ENCODE measurements around the gene MUC4.
"Not testable (repeated sequence)": the region's sequence is repeated elsewhere in the genome, so short reads cannot be mapped to it uniquely, and the experiment has no call there.

Gene MUC4

GRCh38 chr3:195727606-195728195, 84.0 kb downstream of the MUC4 start:
- Histone ChIP-seq H3K9me3 (ENCODE audit: low read length) (no peaks in the 10 kb centered on the region), H4K20me1 (ENCODE audit: insufficient read depth, low read length) (no peaks in the 10 kb centered on the region), H2AFZ (ENCODE audit: low read length) (no peak overlapping the region), H3K4me1 (ENCODE audit: insufficient read depth, low read length, severe bottlenecking) (no peaks in the 10 kb centered on the region), H3F3A (ENCODE audit: insufficient read depth, low read length) (no peaks in the 10 kb centered on the region), H3K27ac (ENCODE audit: low read depth, low read length, poor library complexity, severe bottlenecking) (no peak overlapping the region), H3K9ac (ENCODE audit: low read length) (no peak overlapping the region), H3K4me2 (ENCODE audit: low read length) (no peak overlapping the region), H3K27me3 (ENCODE audit: insufficient read depth, low read length) (peaks cover 15% of the 10 kb centered on the region), H3K9me2 (ENCODE audit: low read depth, low read length) (no peaks in the 10 kb centered on the region), H3K4me3 (ENCODE audit: low read depth, low read length, poor library complexity, severe bottlenecking) (no peak overlapping the region), H3K36me3 (ENCODE audit: insufficient read depth, low read length) (no peaks in the 10 kb centered on the region), H3K79me2 (ENCODE audit: insufficient read depth, low read length) (no peaks in the 10 kb centered on the region)
- no peak for TF ChIP-seq EZH2 (IDR thresholded peaks at IDR 0.05; ENCODE audit: borderline replicate concordance, low read length)
- TF ChIP-seq CTCF (IDR thresholded peaks at IDR 0.05; ENCODE audit: low read length), result no peak

DNA sequence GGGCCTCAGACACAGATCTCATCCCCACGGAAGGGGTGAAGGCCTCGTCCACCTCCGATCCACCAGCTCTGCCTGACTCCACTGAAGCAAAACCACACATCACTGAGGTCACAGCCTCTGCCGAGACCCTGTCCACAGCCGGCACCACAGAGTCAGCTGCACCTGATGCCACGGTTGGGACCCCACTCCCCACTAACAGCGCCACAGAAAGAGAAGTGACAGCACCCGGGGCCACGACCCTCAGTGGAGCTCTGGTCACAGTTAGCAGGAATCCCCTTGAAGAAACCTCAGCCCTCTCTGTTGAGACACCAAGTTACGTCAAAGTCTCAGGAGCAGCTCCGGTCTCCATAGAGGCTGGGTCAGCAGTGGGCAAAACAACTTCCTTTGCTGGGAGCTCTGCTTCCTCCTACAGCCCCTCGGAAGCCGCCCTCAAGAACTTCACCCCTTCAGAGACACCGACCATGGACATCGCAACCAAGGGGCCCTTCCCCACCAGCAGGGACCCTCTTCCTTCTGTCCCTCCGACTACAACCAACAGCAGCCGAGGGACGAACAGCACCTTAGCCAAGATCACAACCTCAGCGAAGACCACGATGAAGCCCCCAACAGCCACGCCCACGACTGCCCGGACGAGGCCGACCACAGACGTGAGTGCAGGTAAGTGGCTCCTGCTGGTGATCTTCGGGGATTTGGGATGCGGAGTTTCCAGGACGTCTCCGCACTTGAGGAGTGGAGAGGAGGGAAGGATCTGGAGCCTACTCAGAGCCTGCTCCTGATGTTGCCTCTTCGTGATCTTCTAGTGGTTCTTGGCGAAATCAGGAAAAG, 85.6 kb downstream of the MUC4 start:
- H3K4me2 ChIP-seq (ENCODE audit: low read length); H3K9ac ChIP-seq (ENCODE audit: low read length); H3F3A ChIP-seq (ENCODE audit: insufficient read depth, low read length); H2AFZ ChIP-seq (ENCODE audit: low read length); H3K4me3 ChIP-seq (ENCODE audit: low read depth, low read length, poor library complexity, severe bottlenecking); H3K79me2 ChIP-seq (ENCODE audit: insufficient read depth, low read length); H3K36me3 ChIP-seq (ENCODE audit: insufficient read depth, low read length); H3K9me3 ChIP-seq (ENCODE audit: low read length); H3K4me1 ChIP-seq (ENCODE audit: insufficient read depth, low read length, severe bottlenecking); H4K20me1 ChIP-seq (ENCODE audit: insufficient read depth, low read length); H3K27ac ChIP-seq (ENCODE audit: low read depth, low read length, poor library complexity, severe bottlenecking); H3K9me2 ChIP-seq (ENCODE audit: low read depth, low read length): not testable (repeated sequence)
- H3K27me3 ChIP-seq (ENCODE audit: insufficient read depth, low read length), result peaks cover 15% of the 10 kb centered on the region

DNA sequence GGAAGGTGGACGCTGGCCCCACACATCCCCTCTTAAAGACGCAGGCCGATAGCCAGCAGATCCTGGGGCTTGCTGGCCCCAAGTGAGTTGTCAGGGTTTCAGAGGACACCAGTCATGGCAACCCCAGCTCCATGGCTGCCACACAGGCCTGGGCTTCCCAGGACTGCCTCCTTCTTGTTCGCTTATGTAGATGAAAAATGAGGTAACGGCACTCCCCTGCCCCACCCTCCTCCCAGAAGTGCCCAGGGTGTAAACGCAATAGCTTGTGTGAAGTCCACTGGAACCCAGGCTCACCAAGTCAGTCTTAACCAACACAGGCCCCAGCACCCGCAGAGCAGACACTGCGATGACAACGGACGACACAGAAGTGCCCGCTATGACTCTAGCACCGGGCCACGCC, 87.4 kb downstream of the MUC4 start:
- H3K79me2 ChIP-seq (ENCODE audit: insufficient read depth, low read length); H3K9me2 ChIP-seq (ENCODE audit: low read depth, low read length); H3K36me3 ChIP-seq (ENCODE audit: insufficient read depth, low read length); H3K9ac ChIP-seq (ENCODE audit: low read length); H2AFZ ChIP-seq (ENCODE audit: low read length); H4K20me1 ChIP-seq (ENCODE audit: insufficient read depth, low read length); H3K4me1 ChIP-seq (ENCODE audit: insufficient read depth, low read length, severe bottlenecking); H3F3A ChIP-seq (ENCODE audit: insufficient read depth, low read length); H3K27me3 ChIP-seq (ENCODE audit: insufficient read depth, low read length); H3K4me3 ChIP-seq (ENCODE audit: low read depth, low read length, poor library complexity, severe bottlenecking); H3K27ac ChIP-seq (ENCODE audit: low read depth, low read length, poor library complexity, severe bottlenecking); H3K4me2 ChIP-seq (ENCODE audit: low read length); H3K9me3 ChIP-seq (ENCODE audit: low read length): not testable (repeated sequence)

GRCh38 chr3:195722996-195723345, 88.8 kb downstream of the MUC4 start:
- not testable (repeated sequence) for H3K9ac ChIP-seq (ENCODE audit: low read length); H3K4me2 ChIP-seq (ENCODE audit: low read length); H4K20me1 ChIP-seq (ENCODE audit: insufficient read depth, low read length); H2AFZ ChIP-seq (ENCODE audit: low read length); H3K4me3 ChIP-seq (ENCODE audit: low read depth, low read length, poor library complexity, severe bottlenecking); H3K79me2 ChIP-seq (ENCODE audit: insufficient read depth, low read length); H3K4me1 ChIP-seq (ENCODE audit: insufficient read depth, low read length, severe bottlenecking); H3K36me3 ChIP-seq (ENCODE audit: insufficient read depth, low read length); H3K9me2 ChIP-seq (ENCODE audit: low read depth, low read length); H3F3A ChIP-seq (ENCODE audit: insufficient read depth, low read length); H3K9me3 ChIP-seq (ENCODE audit: low read length); H3K27ac ChIP-seq (ENCODE audit: low read depth, low read length, poor library complexity, severe bottlenecking)
- peaks cover 15% of the 10 kb centered on the region for H3K27me3 ChIP-seq (ENCODE audit: insufficient read depth, low read length)

GRCh38 chr3:195722139-195722995, 89.4 kb downstream of the MUC4 start:
- H3K9ac ChIP-seq (ENCODE audit: low read length), result not testable (repeated sequence)
- peaks cover 13% of the 10 kb centered on the region; the same call in 1 of the 2 replicates for H3K27me3 ChIP-seq (ENCODE audit: insufficient read depth, low read length)

GRCh38 chr3:195720831-195721506, 90.8 kb downstream of the MUC4 start, which contains the start of gene MUC20:
Gene MUC20, plus strand, starts transcription at chr3:195720978. Its CDS starts 30 bp downstream, at chr3:195721008.
- not testable (repeated sequence) for H3K79me2 ChIP-seq (ENCODE audit: insufficient read depth, low read length); H4K20me1 ChIP-seq (ENCODE audit: insufficient read depth, low read length); H3K27ac ChIP-seq (ENCODE audit: low read depth, low read length, poor library complexity, severe bottlenecking); H3K9ac ChIP-seq (ENCODE audit: low read length); H3K36me3 ChIP-seq (ENCODE audit: insufficient read depth, low read length); H2AFZ ChIP-seq (ENCODE audit: low read length); H3K9me2 ChIP-seq (ENCODE audit: low read depth, low read length); H3K4me2 ChIP-seq (ENCODE audit: low read length); H3K9me3 ChIP-seq (ENCODE audit: low read length); H3K4me1 ChIP-seq (ENCODE audit: insufficient read depth, low read length, severe bottlenecking); H3F3A ChIP-seq (ENCODE audit: insufficient read depth, low read length); H3K4me3 ChIP-seq (ENCODE audit: low read depth, low read length, poor library complexity, severe bottlenecking)
- peaks cover 13% of the 10 kb centered on the region; the same call in 1 of the 2 replicates for H3K27me3 ChIP-seq (ENCODE audit: insufficient read depth, low read length)

More at GRCh38 chr3:195722139-195722995, 89.4 kb downstream of the MUC4 start:
- H3K79me2 ChIP-seq (ENCODE audit: insufficient read depth, low read length); H3K9me2 ChIP-seq (ENCODE audit: low read depth, low read length); H3K4me2 ChIP-seq (ENCODE audit: low read length); H3K4me3 ChIP-seq (ENCODE audit: low read depth, low read length, poor library complexity, severe bottlenecking); H3K27ac ChIP-seq (ENCODE audit: low read depth, low read length, poor library complexity, severe bottlenecking); H2AFZ ChIP-seq (ENCODE audit: low read length); H3K9me3 ChIP-seq (ENCODE audit: low read length); H3F3A ChIP-seq (ENCODE audit: insufficient read depth, low read length); H3K36me3 ChIP-seq (ENCODE audit: insufficient read depth, low read length); H3K4me1 ChIP-seq (ENCODE audit: insufficient read depth, low read length, severe bottlenecking); H4K20me1 ChIP-seq (ENCODE audit: insufficient read depth, low read length): not testable (repeated sequence)

Measured in OCI-LY1 (cell line).